HG02852 (cell line): ENCODE measurements around the gene B4GALT6.

Experiments
- ATAC-seq: cut with Tn5 transposase; IDR thresholded peaks from one replicate; pipeline ENCODE4 v1.9.1; 2021; ENCODE audit warnings: mild to moderate bottlenecking, moderate library complexity; ENCODE audit not compliant: unreplicated experiment

Gene B4GALT6

GRCh38 chr18:31694297-31694696, 9.9 kb upstream of the B4GALT6 start:
- no peak for ATAC-seq

GRCh38 chr18:31688606-31689005, 4.2 kb upstream of the B4GALT6 start:
- ATAC-seq = no peak

- ATAC-seq = no peak
These were observed 2.9 kb upstream of the B4GALT6 start for GRCh38 chr18:31686986-31687928.

- no peak for ATAC-seq
These were observed 2.2 kb upstream of the B4GALT6 start for GRCh38 chr18:31686572-31686971.

GRCh38 chr18:31685097-31686082, 1.0 kb upstream of the B4GALT6 start:
- ATAC-seq = peak; percentile 68

- ATAC-seq = no peak
These were observed 458 bp downstream of the B4GALT6 start for GRCh38 chr18:31683968-31684278.

GRCh38 chr18:31683106-31683505, 1.3 kb downstream of the B4GALT6 start:
- ATAC-seq = no peak

GRCh38 chr18:31680831-31681568, 3.4 kb downstream of the B4GALT6 start:
- ATAC-seq = no peak

DNA sequence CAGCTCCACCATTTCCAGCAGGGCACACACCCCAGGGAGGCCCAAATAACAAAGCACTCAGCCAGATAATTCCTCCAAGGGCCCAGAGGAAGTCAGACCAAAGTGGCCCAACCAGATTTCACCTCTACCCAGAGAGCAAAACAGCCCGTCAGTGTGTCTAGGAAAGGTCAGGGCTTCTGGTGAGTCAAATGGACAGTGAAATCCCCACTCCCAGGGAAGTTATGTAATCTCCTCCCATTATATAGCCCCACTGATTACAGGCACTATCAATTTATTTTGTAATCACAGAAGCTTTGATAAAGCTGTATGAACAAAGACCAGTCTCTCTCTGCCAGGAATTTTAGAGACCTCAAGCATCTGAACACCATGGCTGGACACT, 4.0 kb downstream of the B4GALT6 start:
- no peak for ATAC-seq

GRCh38 chr18:31679791-31680432, 4.5 kb downstream of the B4GALT6 start:
- no peak for ATAC-seq

GRCh38 chr18:31679133-31679742, 5.1 kb downstream of the B4GALT6 start:
- ATAC-seq = no peak

DNA sequence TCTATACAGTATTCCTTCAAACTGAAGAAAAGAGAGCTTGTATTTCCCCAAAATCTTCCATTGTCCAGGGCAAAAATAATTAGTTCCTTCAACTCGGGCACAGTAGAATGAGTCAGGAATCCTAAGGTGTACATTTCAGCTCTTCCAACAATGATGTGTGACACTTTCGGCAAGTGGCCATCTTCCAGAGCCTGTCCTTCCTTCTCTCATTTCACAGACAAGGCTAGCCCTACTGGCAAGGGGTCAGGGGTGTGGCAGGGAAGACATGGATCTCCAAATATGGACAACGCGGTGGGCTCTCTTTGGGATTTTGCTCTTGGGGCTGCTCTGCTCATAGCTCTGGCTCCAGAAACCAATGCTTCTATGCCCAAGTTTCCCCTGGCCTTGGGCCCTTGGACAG, 6.0 kb downstream of the B4GALT6 start:
- no peak for ATAC-seq

GRCh38 chr18:31677592-31677991, 6.8 kb downstream of the B4GALT6 start:
- ATAC-seq = no peak

- ATAC-seq = no peak
These were observed 9.0 kb downstream of the B4GALT6 start for GRCh38 chr18:31675404-31675803.

DNA sequence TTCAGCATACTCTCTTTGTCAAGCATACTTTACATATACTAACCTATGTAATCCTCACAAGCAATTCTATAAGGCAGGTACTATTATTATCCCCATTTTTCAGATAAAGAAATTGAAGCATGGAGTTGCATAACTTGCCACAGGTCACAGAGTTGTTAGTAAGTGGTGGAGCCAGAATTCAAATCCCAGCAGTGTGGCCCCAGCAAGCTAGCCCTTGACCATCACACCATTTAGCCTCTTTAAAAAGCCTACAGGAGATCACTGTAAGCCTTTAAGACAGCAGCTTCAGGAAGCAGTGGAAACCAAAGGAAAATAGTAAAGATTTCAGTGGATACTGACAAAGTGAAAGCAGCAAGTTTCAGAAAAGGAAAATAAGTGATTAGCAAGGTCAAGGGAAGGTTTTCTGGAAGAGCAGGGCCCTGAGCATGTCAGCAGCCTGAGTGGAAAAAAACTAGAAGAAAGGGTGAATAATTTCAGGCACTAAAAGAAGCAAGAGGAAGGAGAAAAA, 11.7 kb downstream of the B4GALT6 start:
- ATAC-seq = no peak

- no peak for ATAC-seq
These were observed 12.4 kb downstream of the B4GALT6 start for GRCh38 chr18:31671951-31672350.

DNA sequence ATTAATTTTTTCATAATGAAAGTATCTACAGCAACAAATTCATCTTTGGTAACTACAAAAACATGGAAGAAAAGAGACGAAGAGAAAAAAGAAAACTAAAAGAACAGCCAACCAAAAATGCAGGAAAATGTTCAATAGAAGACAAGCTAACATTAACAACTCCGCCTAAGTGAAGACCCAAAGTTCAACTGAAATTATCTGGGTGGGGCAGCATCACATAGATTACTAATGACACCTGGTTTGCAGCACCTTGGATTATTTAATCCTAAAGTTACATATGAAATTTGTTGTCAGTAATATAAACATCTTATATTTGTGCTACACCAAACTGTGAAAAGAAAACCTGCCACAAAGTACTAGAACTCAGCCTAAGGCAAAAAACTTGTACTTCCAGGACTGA, 14.8 kb downstream of the B4GALT6 start:
- no peak for ATAC-seq

DNA sequence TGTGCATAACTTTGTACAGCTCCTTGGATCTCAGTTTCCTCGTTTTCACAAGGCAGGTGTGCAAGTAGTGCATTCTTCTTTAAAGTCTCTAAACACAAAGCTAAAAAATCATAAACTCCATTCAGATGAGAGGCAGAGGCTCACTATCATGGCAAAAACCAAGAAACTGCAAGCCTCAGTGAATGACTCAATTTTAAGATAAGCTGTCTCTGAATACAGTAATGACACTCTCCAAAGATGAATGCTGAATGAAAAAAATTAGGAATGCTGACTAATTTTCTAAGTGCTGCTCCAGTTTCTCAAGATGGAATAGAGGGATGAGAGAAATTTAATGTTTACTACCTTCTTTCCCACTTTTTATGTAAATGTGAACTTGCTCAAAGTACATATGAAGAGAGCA, 17.2 kb downstream of the B4GALT6 start:
- no peak for ATAC-seq

DNA sequence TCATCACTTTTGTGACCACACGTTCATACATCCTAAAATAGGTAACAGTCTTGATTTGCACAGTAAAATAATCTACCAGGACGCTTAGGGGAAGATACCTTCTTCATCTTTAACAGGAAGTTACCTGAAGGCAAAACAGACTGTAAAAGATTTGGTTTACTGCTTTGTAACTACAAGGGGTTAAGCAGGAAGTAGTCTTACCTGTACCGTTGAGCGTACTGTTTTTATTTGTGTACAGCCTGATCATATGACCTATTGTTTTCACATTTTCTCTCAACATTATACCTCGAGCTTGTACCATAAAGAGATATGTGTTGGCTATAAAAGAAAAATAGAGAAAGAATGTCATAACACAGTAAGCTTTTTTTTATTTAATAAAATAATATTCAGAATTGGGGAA, 18.3 kb downstream of the B4GALT6 start:
- no peak for ATAC-seq

DNA sequence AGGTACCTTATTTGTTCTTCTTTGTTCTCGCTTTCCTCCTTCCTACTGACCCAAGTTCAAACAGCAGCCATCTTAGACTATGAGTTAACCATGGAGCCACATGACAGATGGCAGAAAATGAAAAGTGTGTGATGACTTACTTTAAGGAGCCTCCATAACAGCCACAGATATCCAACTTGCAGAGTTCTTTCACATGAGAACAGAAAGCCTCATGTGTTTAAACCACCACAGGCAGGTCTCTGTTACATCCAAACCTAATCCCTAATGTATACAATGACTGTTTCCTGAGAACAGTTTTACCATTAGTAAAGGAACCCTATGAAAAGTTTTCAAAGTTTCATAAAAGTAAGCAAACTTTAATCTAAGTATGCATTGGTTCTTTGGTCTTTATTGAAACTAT, 20.3 kb downstream of the B4GALT6 start:
- no peak for ATAC-seq
